D721Med (cell line): ENCODE results near the gene KRT33A.

ENCODE experiments used
- DNase-seq: peaks from one replicate; pipeline ENCODE4 v3.0.0; 2011; ENCODE audit warnings: low spot score; ENCODE audit not compliant: insufficient read length
- FAIRE-seq: peaks from 2 replicates; lab custom pipeline; 2011; peaks lifted over from hg19 to GRCh38; lab: Jason Lieb, UNC
- CTCF ChIP-seq: IDR thresholded peaks from 2 replicates; pipeline ENCODE4 v1.5.1; 2012; ENCODE audit warnings: mild to moderate bottlenecking, control low read depth; ENCODE audit not compliant: insufficient read depth; ENCODE audit errors: missing control alignments

Gene KRT33A

GRCh38 chr17:41340934-41341861, 9.4 kb downstream of the KRT33A start:
- no peak for FAIRE-seq
- DNase-seq: no peak
- no peak for TF ChIP-seq CTCF

GRCh38 chr17:41340494-41340893, 10.1 kb downstream of the KRT33A start:
- no peak for DNase-seq
- FAIRE-seq: no peak
- TF ChIP-seq CTCF: no peak

GRCh38 chr17:41339571-41340172, 11.0 kb downstream of the KRT33A start:
- no peak for TF ChIP-seq CTCF
- FAIRE-seq: no peak
- no peak for DNase-seq

GRCh38 chr17:41338961-41339485, 11.6 kb downstream of the KRT33A start:
- FAIRE-seq: no peak
- no peak for TF ChIP-seq CTCF
- DNase-seq: no peak

GRCh38 chr17:41335747-41336146, 14.9 kb downstream of the KRT33A start:
- no peak for TF ChIP-seq CTCF
- DNase-seq: no peak
- FAIRE-seq: no peak

- no peak for TF ChIP-seq CTCF
- no peak for DNase-seq
- no peak for FAIRE-seq
Observed at GRCh38 chr17:41334385-41335305, 16.0 kb downstream of the KRT33A start.
